8988T (cell line): ENCODE measurements around the gene CD81.

Source experiments
- DNase-seq: peaks from one replicate; pipeline ENCODE4 v3.0.0; 2011

The CD81 gene

GRCh38 chr11:2391181-2391975 is 14.3 kb downstream of the CD81 start:
- no peak for DNase-seq

DNA sequence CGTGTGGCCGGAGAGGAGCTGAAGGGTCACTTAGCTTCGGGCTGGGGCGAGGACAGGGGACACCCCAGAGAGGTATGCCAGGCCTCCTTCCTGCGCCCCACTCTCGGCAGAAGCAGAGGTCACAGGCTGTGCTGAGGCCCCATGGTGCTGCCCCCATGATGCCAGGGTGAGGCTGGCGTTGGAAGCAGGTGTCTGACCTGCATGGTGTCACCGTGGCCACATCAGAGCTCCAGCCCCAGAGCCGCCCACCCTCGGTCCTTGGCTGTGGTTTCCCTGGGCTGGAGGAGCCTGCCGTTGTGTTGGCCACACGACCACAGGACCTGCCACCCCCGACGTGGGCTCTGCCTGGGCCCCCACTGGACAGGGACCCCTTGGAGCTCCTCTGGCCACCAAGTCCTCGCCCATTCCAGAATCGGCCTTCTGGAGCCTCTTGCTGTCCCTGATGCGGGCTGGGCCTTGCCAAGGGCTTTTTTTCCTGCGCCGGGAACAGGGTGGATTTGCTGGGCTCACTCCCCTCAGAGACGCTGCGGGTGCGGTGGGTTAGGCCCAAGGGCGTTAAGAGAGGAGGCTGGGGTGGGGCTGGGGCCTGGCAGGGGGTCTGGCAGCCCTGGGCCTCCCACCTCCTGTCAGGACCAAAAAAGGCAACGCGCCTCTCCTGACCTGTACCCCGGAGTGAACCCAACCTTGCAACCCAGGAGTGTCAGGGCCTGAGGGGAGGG is 15.3 kb downstream of the CD81 start:
- DNase-seq = no peak

- DNase-seq = no peak
Observed at GRCh38 chr11:2393111-2393868, 16.2 kb downstream of the CD81 start.

DNA sequence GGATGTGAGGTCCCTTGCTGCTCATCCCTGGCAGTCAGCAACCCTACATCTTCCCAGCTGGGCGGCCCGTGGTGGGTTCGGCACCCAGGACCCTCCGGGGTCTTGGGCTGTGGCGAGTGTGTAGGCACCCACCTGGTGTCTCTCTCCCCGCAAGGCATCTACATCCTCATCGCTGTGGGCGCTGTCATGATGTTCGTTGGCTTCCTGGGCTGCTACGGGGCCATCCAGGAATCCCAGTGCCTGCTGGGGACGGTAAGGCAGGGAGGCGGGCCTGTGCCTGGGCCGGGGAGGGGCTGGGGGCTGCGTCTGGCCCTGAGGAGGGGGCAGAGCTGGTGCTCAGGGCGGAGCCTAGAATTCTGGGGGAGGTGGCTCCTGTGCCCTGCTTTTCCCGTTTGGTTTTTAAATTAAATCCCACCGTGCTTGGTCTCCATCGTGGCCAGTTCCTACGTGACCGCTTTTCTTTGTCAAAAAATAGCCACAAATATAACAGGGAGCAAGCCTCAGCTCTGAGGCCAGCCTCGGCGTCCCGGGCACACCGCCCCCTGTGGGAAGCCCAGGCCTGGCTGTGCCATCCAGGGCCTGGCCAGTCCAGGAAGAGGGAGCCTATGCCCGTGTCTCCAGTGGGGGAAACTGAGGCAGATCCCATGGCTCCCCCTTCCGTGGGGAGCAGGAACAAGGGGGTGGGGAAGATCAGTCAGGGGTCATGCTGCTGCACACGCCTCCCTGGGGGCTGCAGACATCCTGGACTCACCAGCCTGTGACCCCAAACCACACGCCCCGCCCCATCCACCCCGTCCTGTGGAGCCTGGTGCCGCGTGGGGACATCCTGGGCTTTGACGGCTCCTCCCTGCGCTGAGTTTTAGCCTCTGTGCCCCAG is 17.1 kb downstream of the CD81 start:
- DNase-seq = no peak

DNA sequence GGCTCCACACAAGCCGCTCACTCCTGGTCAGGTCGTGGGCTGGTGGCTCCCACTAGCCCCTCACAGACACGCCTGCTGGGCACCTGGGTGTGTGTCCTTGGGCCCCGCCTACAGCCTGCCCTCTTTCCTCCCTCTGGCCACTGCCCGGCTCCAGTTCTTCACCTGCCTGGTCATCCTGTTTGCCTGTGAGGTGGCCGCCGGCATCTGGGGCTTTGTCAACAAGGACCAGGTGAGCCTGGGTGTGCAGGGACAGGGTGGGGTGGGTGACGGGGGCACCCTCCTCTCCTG is 17.7 kb downstream of the CD81 start:
- no peak for DNase-seq

DNA sequence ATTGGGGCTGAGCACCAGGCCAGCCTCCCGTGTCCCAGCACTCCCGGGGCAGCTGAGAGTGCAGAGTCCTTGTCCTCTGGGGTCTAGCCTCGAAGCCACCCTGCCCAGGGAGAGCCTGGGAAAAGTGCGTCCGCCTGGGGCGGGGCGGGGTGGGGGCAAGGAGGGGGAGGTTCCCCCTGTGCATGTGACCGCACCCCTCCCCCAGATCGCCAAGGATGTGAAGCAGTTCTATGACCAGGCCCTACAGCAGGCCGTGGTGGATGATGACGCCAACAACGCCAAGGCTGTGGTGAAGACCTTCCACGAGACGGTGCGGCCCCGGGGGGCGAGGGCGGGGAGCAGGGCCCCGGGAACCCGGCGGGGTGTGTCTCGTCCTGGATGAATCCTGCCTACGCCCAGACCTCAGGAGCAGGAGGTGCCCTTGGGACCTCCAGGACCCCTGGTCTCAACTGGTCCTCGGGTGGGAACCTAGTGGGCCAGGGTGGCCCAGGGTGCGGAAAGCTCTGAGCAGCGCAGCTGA is 18.2 kb downstream of the CD81 start:
- DNase-seq = no peak

- no peak for DNase-seq
Observed at GRCh38 chr11:2395856-2396255, 18.7 kb downstream of the CD81 start.

DNA sequence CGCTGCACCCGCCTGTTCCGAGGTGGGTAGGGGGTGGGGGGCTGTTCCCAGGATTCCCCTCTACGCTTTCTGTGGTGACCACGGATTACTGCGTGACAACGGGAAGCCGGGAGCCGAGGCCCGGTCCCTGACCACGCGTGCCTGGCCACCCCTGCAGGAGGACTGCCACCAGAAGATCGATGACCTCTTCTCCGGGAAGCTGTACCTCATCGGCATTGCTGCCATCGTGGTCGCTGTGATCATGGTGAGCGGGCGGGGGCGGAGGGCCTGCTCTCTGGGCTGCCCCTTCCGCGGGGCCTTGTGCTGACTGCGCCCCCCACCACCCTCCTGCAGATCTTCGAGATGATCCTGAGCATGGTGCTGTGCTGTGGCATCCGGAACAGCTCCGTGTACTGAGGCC is 19.4 kb downstream of the CD81 start:
- DNase-seq = no peak

GRCh38 chr11:2397005-2397404 is 19.9 kb downstream of the CD81 start:
- DNase-seq = no peak

DNA sequence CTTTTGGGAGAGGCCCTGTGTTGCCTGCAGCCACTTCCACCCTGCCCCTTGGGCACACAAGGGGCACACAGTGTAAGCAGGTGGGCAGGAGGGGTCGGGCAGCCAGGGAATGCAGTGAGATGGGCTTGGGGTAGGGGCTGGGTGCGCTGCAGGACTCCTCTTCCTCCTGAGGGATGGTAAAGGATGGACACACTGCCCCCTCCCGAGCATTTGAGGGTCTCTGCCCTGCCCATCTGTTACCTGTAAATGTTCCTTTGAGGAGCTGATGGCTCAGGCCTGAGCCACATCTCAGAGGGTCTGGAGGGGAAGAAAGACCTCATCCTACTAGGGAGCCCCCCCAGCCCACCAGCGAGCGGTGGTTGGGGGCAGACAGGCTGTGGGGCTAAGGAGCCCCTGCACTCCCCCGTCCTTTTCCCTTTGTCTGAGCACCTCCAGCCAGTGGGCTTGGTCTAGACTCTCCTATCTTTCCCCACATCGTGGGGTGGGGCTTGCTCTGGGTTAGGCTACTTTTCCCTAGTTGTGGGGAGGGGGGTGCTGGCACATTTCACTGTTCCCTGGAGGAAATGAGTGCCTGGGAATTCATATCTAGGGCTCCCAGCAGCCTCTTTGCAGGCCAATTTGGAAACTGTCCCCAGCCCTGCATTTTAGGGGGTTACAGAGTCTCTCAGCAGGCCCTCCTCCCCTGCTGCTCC is 21.7 kb downstream of the CD81 start:
- DNase-seq = no peak

DNA sequence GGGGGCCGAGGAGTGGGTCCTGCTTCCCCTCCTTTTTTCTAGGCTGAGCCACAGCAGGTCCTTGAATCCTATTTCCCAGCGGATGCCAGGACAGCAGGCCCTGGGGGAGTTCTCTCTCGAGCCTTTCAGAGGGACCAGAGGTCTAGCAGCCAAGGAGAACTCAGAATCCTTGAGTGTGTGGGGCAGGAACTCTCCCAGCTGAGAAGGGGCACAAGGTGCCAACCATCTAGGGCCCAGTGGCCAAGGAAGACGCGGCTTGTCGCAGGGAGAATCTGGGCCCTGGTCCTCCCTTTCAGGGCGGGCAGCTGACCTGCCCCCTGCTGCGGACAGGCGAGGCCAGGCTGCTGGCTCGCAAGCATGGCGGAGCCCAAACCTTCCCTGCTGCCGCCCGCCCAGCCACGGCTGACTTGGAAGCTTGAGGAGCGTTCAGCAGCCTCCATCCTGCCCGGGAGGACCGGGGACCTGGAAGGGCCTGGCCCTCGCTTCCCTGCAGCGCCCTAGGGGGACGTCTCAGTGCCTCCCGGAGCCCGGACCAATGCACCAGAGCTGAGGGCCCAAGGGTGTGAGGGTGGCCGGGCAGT is 22.5 kb downstream of the CD81 start:
- DNase-seq = peak; percentile 77

DNA sequence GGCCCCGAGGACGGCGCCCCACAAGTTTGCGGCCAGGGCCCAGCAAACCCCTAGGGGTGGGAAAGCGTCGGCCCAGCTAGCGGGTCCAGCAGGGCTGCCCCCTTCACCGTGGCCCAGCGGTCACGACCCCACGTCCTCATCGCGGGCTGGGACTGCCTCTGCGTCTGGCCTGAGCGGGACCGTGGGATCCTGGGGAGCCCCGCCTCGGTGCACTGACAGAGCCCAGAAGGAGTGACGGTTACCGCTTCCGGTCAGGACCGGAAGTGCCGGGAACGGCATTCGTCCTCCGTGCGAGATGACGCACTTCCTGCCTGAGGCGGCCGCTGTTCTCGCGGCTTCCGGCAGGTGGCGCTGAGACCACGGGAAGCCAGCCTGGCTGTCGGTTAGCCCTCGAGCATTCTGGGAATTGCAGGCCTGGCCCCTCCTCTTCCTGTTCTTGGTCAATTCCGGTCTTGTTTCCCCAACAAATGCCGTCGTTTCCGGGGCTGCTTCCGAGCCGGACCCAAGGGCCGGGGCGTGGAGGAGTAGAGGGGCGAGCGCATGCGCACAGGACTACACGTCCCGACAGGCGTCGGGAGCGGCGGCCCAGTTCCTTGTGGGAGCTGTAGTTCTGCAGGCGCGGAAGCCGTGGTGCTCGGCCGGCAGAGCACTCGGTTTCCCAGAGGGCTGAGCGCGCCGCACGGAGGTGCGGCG is 23.1 kb downstream of the CD81 start, which contains the start of gene TSSC4:
Gene TSSC4 (plus strand): TSS at position 682 of the 693 bp plus-strand sequence. CDS start 1,884 bp downstream, outside the sequence.
- DNase-seq = peak; percentile 100

DNA sequence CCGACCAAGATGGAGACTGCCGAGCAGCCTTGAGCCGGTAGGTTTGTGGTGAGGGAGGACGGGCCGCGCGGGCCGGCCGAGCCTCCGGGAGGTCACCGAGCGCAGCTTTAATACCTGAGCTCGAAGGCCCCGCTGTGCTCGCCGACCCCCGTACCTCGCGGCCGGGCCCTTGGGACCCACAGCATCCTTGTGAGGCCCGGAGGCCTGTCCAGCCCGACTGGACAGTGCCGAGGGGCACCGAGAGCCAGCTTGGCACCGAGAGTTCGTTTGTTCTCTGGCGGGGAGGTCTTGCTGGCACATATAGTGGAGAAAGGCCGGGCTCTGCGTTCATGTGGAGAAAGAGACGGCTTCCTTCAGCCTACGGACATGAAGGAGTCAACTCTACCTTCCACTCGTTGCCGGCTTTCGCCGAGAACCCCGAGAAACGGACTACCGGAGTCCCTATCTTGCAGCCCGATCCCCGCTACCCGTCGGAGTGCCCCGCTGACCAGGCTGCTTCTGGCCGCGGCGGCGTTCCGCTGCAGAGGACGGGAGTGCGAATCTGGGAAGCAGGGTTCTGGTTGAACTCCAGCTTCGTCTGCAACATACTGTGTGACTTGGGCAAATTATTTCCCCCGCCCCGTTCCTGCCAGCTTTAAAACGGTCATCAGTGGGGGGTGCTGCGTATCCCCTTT is 23.8 kb downstream of the CD81 start:
- no peak for DNase-seq

GRCh38 chr11:2401436-2401984 is 24.4 kb downstream of the CD81 start:
- DNase-seq = no peak

DNA sequence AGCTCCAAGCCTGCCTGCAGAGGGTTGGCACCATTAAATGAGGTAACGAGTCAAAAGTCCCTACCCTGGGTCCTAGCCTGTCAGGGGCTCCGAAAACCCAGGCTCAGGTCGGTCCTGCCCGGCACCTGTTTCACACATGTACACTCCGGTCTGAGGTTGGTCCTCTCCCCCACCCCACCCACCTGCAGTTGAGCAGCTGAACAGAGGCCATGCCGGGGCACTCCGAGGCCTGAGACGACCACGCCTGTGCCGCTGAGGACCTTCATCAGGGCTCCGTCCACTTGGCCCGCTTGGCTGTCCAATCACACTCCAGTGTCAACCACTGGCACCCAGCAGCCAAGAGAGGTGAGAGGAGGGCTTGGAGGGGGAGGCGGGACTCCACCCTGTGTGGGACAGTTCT is 25.0 kb downstream of the CD81 start:
- no peak for DNase-seq

DNA sequence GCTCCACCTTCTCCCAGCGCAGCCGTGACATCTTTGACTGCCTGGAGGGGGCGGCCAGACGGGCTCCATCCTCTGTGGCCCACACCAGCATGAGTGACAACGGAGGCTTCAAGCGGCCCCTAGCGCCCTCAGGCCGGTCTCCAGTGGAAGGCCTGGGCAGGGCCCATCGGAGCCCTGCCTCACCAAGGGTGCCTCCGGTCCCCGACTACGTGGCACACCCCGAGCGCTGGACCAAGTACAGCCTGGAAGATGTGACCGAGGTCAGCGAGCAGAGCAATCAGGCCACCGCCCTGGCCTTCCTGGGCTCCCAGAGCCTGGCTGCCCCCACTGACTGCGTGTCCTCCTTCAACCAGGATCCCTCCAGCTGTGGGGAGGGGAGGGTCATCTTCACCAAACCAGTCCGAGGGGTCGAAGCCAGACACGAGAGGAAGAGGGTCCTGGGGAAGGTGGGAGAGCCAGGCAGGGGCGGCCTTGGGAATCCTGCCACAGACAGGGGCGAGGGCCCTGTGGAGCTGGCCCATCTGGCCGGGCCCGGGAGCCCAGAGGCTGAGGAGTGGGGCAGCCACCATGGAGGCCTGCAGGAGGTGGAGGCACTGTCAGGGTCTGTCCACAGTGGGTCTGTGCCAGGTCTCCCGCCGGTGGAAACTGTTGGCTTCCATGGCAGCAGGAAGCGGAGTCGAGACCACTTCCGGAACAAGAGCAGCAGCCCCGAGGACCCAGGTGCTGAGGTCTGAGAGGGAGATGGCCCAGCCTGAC is 26.0 kb downstream of the CD81 start:
- no peak for DNase-seq

GRCh38 chr11:2404735-2405196 is 27.7 kb downstream of the CD81 start:
- no peak for DNase-seq

GRCh38 chr11:2406451-2406850 is 29.3 kb downstream of the CD81 start:
- no peak for DNase-seq

- no peak for DNase-seq
Observed at GRCh38 chr11:2406878-2407410, 29.8 kb downstream of the CD81 start.
